Mucosa of stomach (tissue), 1 donor: ENCODE measurements around the gene JPH4.

ENCODE experiments used
- H3K27me3 ChIP-seq: one replicate; pipeline ENCODE4 v1.7.0; 2013; ENCODE audit warnings: mild to moderate bottlenecking, low read length; ENCODE audit not compliant: control insufficient read depth, insufficient read depth
- H3K36me3 ChIP-seq: one replicate; pipeline ENCODE4 v1.7.0; 2013; ENCODE audit warnings: low read length; ENCODE audit not compliant: control insufficient read depth, insufficient read depth
- H3K4me1 ChIP-seq: one replicate; pipeline ENCODE4 v1.7.0; 2013; ENCODE audit warnings: mild to moderate bottlenecking, low read length; ENCODE audit not compliant: control insufficient read depth, insufficient read depth
- H3K4me3 ChIP-seq: one replicate; pipeline ENCODE4 v1.7.0; 2013; ENCODE audit warnings: low read length
- H3K9ac ChIP-seq: one replicate; pipeline ENCODE4 v1.7.0; 2013; ENCODE audit warnings: mild to moderate bottlenecking, low read length, moderate library complexity
- H3K9me3 ChIP-seq: one replicate; pipeline ENCODE4 v1.7.0; 2013; ENCODE audit warnings: mild to moderate bottlenecking, low read length, moderate library complexity; ENCODE audit not compliant: control insufficient read depth
- donor health status: Pancreatic carcinoma.

JPH4 gene

GRCh38 chr14:23572836-23573235 is 5.8 kb downstream of the JPH4 start:
- Histone ChIP-seq H3K9ac (no peak overlapping the region), H3K27me3 (peaks cover 44% of the 10 kb centered on the region), H3K4me1 (peaks cover 29% of the 10 kb centered on the region)

GRCh38 chr14:23572524-23572828 is 6.1 kb downstream of the JPH4 start:
- H3K27me3 ChIP-seq, result peaks cover 40% of the 10 kb centered on the region
- no peaks in the 10 kb centered on the region for H3K36me3 ChIP-seq
- H3K9ac ChIP-seq, result no peak overlapping the region
- peaks cover 31% of the 10 kb centered on the region for H3K4me1 ChIP-seq
- H3K4me3 ChIP-seq, result no peak overlapping the region
- H3K9me3 ChIP-seq, result no peaks in the 10 kb centered on the region

More at GRCh38 chr14:23572836-23573235, 5.8 kb downstream of the JPH4 start:
- H3K4me3 ChIP-seq, result no peak overlapping the region
- H3K9me3 ChIP-seq, result no peaks in the 10 kb centered on the region
- H3K36me3 ChIP-seq, result no peaks in the 10 kb centered on the region

- H3K36me3 ChIP-seq, result no peaks in the 10 kb centered on the region
- peaks cover 34% of the 10 kb centered on the region for H3K27me3 ChIP-seq
- H3K9ac ChIP-seq, result peak overlapping the region; percentile 22
- no peaks in the 10 kb centered on the region for H3K9me3 ChIP-seq
- peaks cover 34% of the 10 kb centered on the region for H3K4me1 ChIP-seq
- H3K4me3 ChIP-seq, result no peak overlapping the region
Observed at GRCh38 chr14:23571701-23572523, 6.7 kb downstream of the JPH4 start.

GRCh38 chr14:23570806-23571483 is 7.6 kb downstream of the JPH4 start:
- peaks cover 35% of the 10 kb centered on the region for H3K4me1 ChIP-seq
- no peak overlapping the region for H3K4me3 ChIP-seq
- H3K36me3 ChIP-seq, result no peaks in the 10 kb centered on the region
- H3K27me3 ChIP-seq, result peaks cover 25% of the 10 kb centered on the region
- no peaks in the 10 kb centered on the region for H3K9me3 ChIP-seq
- peak overlapping the region; percentile 8 for H3K9ac ChIP-seq

GRCh38 chr14:23569443-23570151 is 9.0 kb downstream of the JPH4 start:
- Histone ChIP-seq H3K9me3 (no peaks in the 10 kb centered on the region), H3K27me3 (peaks cover 12% of the 10 kb centered on the region), H3K4me3 (no peak overlapping the region), H3K4me1 (peaks cover 35% of the 10 kb centered on the region), H3K9ac (no peak overlapping the region), H3K36me3 (no peaks in the 10 kb centered on the region)

- Histone ChIP-seq H3K9ac (peak overlapping the region; percentile 16), H3K4me3 (no peak overlapping the region)
Observed at GRCh38 chr14:23568600-23569331, 9.8 kb downstream of the JPH4 start.

GRCh38 chr14:23568021-23568599 is 10.5 kb downstream of the JPH4 start:
- Histone ChIP-seq H3K36me3 (no peaks in the 10 kb centered on the region), H3K4me1 (peaks cover 35% of the 10 kb centered on the region), H3K4me3 (no peak overlapping the region), H3K9me3 (no peaks in the 10 kb centered on the region), H3K27me3 (peaks cover 9% of the 10 kb centered on the region), H3K9ac (peak overlapping the region; percentile 83)

More at GRCh38 chr14:23568600-23569331, 9.8 kb downstream of the JPH4 start:
- Histone ChIP-seq H3K9me3 (no peaks in the 10 kb centered on the region), H3K4me1 (peaks cover 35% of the 10 kb centered on the region), H3K36me3 (no peaks in the 10 kb centered on the region), H3K27me3 (peaks cover 12% of the 10 kb centered on the region)

GRCh38 chr14:23567186-23568020 is 11.2 kb downstream of the JPH4 start, which contains the start of gene AP1G2:
Gene AP1G2 (minus strand): TSS chr14:23567791. CDS start chr14:23567314, 477 bp downstream.
- peaks cover 35% of the 10 kb centered on the region for H3K4me1 ChIP-seq
- H3K9me3 ChIP-seq, result no peaks in the 10 kb centered on the region
- peak within 1 kb of the TSS; percentile 83 for H3K9ac ChIP-seq
- H3K36me3 ChIP-seq, result no peaks in the 10 kb centered on the region
- peaks cover 8% of the 10 kb centered on the region for H3K27me3 ChIP-seq
- peak within 1 kb of the TSS; percentile 86 for H3K4me3 ChIP-seq

- H3K27me3 ChIP-seq, result peaks cover 4% of the 10 kb centered on the region
- peaks cover 1% of the 10 kb centered on the region for H3K36me3 ChIP-seq
- peak overlapping the region; percentile 83 for H3K9ac ChIP-seq
- no peaks in the 10 kb centered on the region for H3K9me3 ChIP-seq
- peak overlapping the region; percentile 86 for H3K4me3 ChIP-seq
- peaks cover 35% of the 10 kb centered on the region for H3K4me1 ChIP-seq
Observed at GRCh38 chr14:23566778-23567185, 11.8 kb downstream of the JPH4 start.

GRCh38 chr14:23566112-23566777 is 12.3 kb downstream of the JPH4 start:
- no peak overlapping the region for H3K4me3 ChIP-seq
- no peaks in the 10 kb centered on the region for H3K9me3 ChIP-seq
- peaks cover 7% of the 10 kb centered on the region for H3K36me3 ChIP-seq
- peaks cover 34% of the 10 kb centered on the region for H3K4me1 ChIP-seq
- no peaks in the 10 kb centered on the region for H3K27me3 ChIP-seq
- peak overlapping the region; percentile 83 for H3K9ac ChIP-seq
